Activated gamma-delta T cell treated with anti-CD3 and anti-CD28 coated beads, Interleukin-2, amount 50 U/mL, for 16 hours (primary cell): ENCODE measurements around the gene RLN2.

Experiments used
- DNase-seq: peaks from one replicate; pipeline ENCODE4 v3.0.0-alpha.2; 2020; ENCODE audit warnings: low read depth

RLN2 gene

GRCh38 chr9:5269249-5269715, 35.2 kb downstream of the RLN2 start:
- DNase-seq: no peak

GRCh38 chr9:5265939-5266338, 38.6 kb downstream of the RLN2 start:
- no peak for DNase-seq

GRCh38 chr9:5264219-5264595, 40.3 kb downstream of the RLN2 start:
- no peak for DNase-seq

GRCh38 chr9:5263351-5264218, 40.9 kb downstream of the RLN2 start:
- no peak for DNase-seq
